ENCODE results near the gene HCN3. TPM values are rescaled to one million over a fixed set of nuclear protein-coding genes. Genes with fewer than 3 reads are reported as not detected.
A peak's percentile ranks its signal among the peaks of the same experiment; 100 is the strongest.

Gene HCN3
- total RNA-seq, 1 donor from 2014 or later = 1.5 TPM

GRCh38 chr1:155301342-155301841 lies 24.1 kb downstream of the HCN3 start, which contains the start of gene PKLR:
PKLR (minus strand) TSS chr1:155301438; CDS start chr1:155301395, 43 bp downstream.
- intact Hi-C loops (cut with micrococcal nuclease) = no loop called here
- no peak for DNase-seq
- no peak for ATAC-seq

- DNase-seq (no peak), ATAC-seq (no peak)
- intact Hi-C loops (cut with micrococcal nuclease) = no loop called here
Measured at GRCh38 chr1:155304558-155305063, 27.3 kb downstream of the HCN3 start.

GRCh38 chr1:155305881-155306391 lies 28.7 kb downstream of the HCN3 start:
- ATAC-seq (no peak), DNase-seq (no peak)
- intact Hi-C loops (cut with micrococcal nuclease) = no loop called here

- intact Hi-C loops (cut with micrococcal nuclease) = no loop called here
- ATAC-seq (no peak), DNase-seq (no peak)
Measured at GRCh38 chr1:155307247-155307740, 30.0 kb downstream of the HCN3 start.

- peak; percentile 99 for ATAC-seq
- intact Hi-C loops (cut with micrococcal nuclease) = no loop called here
- DNase-seq = peak; percentile 99
Measured at GRCh38 chr1:155308493-155309422, 31.5 kb downstream of the HCN3 start, which contains the start of gene FDPS. FDPS (plus strand) TSS chr1:155308866; CDS start chr1:155309790, 924 bp downstream.

GRCh38 chr1:155309423-155310021 lies 32.3 kb downstream of the HCN3 start:
- intact Hi-C loops (cut with micrococcal nuclease) = no loop called here
- DNase-seq (peak; percentile 55), ATAC-seq (peak; percentile 2)

- DNase-seq (no peak), ATAC-seq (no peak)
- intact Hi-C loops (cut with micrococcal nuclease) = no loop called here
Measured at GRCh38 chr1:155313261-155313660, 36.0 kb downstream of the HCN3 start.

- intact Hi-C loops (cut with micrococcal nuclease) = no loop called here
Measured at GRCh38 chr1:155316922-155317321, 39.7 kb downstream of the HCN3 start.

GRCh38 chr1:155318082-155318481 lies 40.8 kb downstream of the HCN3 start:
- DNase-seq (no peak), ATAC-seq (no peak)
- intact Hi-C loops (cut with micrococcal nuclease) = no loop called here

More at GRCh38 chr1:155316922-155317321, 39.7 kb downstream of the HCN3 start:
- no peak for DNase-seq
- no peak for ATAC-seq

GRCh38 chr1:155319536-155319935 lies 42.3 kb downstream of the HCN3 start:
- DNase-seq (no peak), ATAC-seq (no peak)
- intact Hi-C loops (cut with micrococcal nuclease) = no loop called here

GRCh38 chr1:155320252-155320651 lies 43.0 kb downstream of the HCN3 start:
- ATAC-seq = no peak
- intact Hi-C loops (cut with micrococcal nuclease) = loop anchor here (10.0 kb wide), 1 partner anchor 45 kb away; the partner anchor contains the start of genes CLK2 and HCN3

GRCh38 chr1:155320661-155321617 lies 43.7 kb downstream of the HCN3 start, which contains the start of gene RUSC1:
RUSC1 (plus strand) TSS chr1:155320894; CDS start chr1:155321774, 880 bp downstream.
- peak; percentile 38 for ATAC-seq
- intact Hi-C loops (cut with micrococcal nuclease) = loop anchor here (10.0 kb wide), 1 partner anchor 46 kb away; the partner anchor contains the start of genes CLK2 and HCN3

More at GRCh38 chr1:155320252-155320651, 43.0 kb downstream of the HCN3 start:
- no peak for DNase-seq

GRCh38 chr1:155321639-155322503 lies 44.6 kb downstream of the HCN3 start:
- no peak for ATAC-seq
- intact Hi-C loops (cut with micrococcal nuclease) = loop anchor here (10.0 kb wide), 1 partner anchor 47 kb away; the partner anchor contains the start of genes CLK2 and HCN3
- peak; percentile 43 for DNase-seq

More at GRCh38 chr1:155320661-155321617, 43.7 kb downstream of the HCN3 start, which contains the start of gene RUSC1:
- DNase-seq = peak; percentile 92

- DNase-seq (peak; percentile 57), ATAC-seq (no peak)
- intact Hi-C loops (cut with micrococcal nuclease) = loop anchor here (10.0 kb wide), 1 partner anchor 48 kb away; the partner anchor contains the start of genes CLK2 and HCN3
Measured at GRCh38 chr1:155322571-155322952, 45.3 kb downstream of the HCN3 start.

GRCh38 chr1:155322953-155323728 lies 45.9 kb downstream of the HCN3 start:
- ATAC-seq (peak; percentile 57), DNase-seq (peak; percentile 94)
- intact Hi-C loops (cut with micrococcal nuclease) = loop anchor here (10.0 kb wide), 1 partner anchor 48 kb away; the partner anchor contains the start of genes CLK2 and HCN3

GRCh38 chr1:155323729-155324036 lies 46.4 kb downstream of the HCN3 start:
- intact Hi-C loops (cut with micrococcal nuclease) = loop anchor here (10.0 kb wide), 1 partner anchor 49 kb away; the partner anchor contains the start of genes CLK2 and HCN3
- DNase-seq (peak; percentile 92), ATAC-seq (peak; percentile 72)

Data from left ventricle myocardium superior (tissue), 1 donor.